Chondrocyte (in vitro differentiated cells): ENCODE data around the gene ATXN7L1. TPM values are rescaled to one million over a fixed set of nuclear protein-coding genes. Genes with fewer than 3 reads are reported as not detected.

Experiments
- DNase-seq: peaks from one replicate; pipeline ENCODE4 v3.0.0; 2021; ENCODE audit warnings: mixed read lengths, low spot score
- H3K27ac Mint-ChIP-seq: one replicate; pipeline ENCODE4 v1.8.0; 2021; ENCODE audit warnings: mild to moderate bottlenecking, moderate library complexity, mixed read lengths; ENCODE audit not compliant: unreplicated experiment
- H3K27me3 Mint-ChIP-seq: 2 replicates; pipeline ENCODE4 v1.8.0; 2021; ENCODE audit warnings: low read depth, mixed read lengths
- H3K36me3 Mint-ChIP-seq: 2 replicates; pipeline ENCODE4 v1.8.0; 2021; ENCODE audit warnings: low read depth, mixed read lengths
- H3K4me1 Mint-ChIP-seq: 2 replicates; pipeline ENCODE4 v1.8.0; 2021; ENCODE audit warnings: low read depth, mild to moderate bottlenecking, mixed read lengths
- H3K4me3 Mint-ChIP-seq: one replicate; pipeline ENCODE4 v1.8.0; 2021; ENCODE audit warnings: mild to moderate bottlenecking, moderate library complexity, mixed read lengths; ENCODE audit not compliant: unreplicated experiment
- H3K9me3 Mint-ChIP-seq: 2 replicates; pipeline ENCODE4 v1.8.0; 2021; ENCODE audit warnings: low read depth, mixed read lengths
- CTCF ChIP-seq: fragments of 200-600 bp; sonication (generic); IDR thresholded peaks from 2 replicates; pipeline ENCODE4 v1.5.0; 2021; ENCODE audit warnings: antibody characterized with exemption, mild to moderate bottlenecking, moderate library complexity
- total RNA-seq: library from RNA; stranded (reverse); gene quantifications from 3 replicates; pipeline ENCODE4 v1.2.1, GENCODE V29; 2021

The ATXN7L1 gene
- total RNA-seq, 1 donor from 2014 or later = 6.4 TPM

DNA sequence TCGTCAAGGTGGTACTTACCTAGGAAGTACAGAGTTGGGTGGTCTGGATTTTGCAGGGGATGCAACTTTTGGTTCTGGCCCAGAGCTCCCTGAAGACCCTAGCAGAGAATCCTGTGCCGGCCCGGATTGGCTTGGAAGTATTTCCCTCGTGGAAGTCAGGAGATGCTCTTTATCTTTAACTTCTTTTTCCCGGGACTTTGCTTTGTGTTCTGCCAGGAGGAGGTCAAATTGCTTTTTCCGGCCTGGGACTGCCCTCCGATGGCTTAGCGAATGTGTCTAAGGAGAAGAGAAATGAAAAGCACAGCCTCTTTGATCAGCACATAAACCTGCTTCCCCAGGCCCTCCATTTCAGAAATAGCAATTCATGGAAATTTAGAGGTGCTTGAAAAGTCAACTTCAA, 238.1 kb downstream of the ATXN7L1 start:
- Mint-ChIP-seq H3K4me1 (peaks cover 7% of the 10 kb centered on the region), H3K27me3 (no peaks in the 10 kb centered on the region), H3K36me3 (peaks cover 22% of the 10 kb centered on the region), H3K4me3 (no peak overlapping the region), H3K9me3 (no peaks in the 10 kb centered on the region), H3K27ac (no peak overlapping the region)
- DNase-seq = no peak
- TF ChIP-seq CTCF = no peak

DNA sequence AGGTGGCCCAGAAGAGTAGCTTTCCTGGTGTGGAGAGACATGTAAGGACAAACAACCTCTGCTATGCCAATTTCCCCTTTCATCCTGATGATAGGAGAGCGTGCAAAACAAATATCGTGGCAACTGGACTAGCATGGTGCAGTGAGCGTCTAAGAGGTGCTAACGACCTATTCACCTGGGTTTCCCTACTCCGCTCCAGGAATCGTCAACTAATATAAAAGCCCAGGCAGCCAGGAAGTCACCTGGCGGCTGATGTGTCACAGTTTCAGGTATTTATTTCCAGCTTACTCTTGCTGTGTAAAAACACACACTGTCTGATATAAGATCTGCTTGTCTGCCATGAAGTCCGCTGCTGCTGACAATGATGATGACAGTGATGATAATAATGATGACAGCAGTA, 238.6 kb downstream of the ATXN7L1 start:
- Mint-ChIP-seq H3K4me3 (no peak overlapping the region), H3K27ac (no peak overlapping the region), H3K4me1 (peaks cover 7% of the 10 kb centered on the region), H3K9me3 (no peaks in the 10 kb centered on the region), H3K27me3 (no peaks in the 10 kb centered on the region), H3K36me3 (peaks cover 17% of the 10 kb centered on the region)
- DNase-seq = no peak
- TF ChIP-seq CTCF = no peak

- DNase-seq = no peak
- H3K9me3 Mint-ChIP-seq = no peaks in the 10 kb centered on the region
- H3K36me3 Mint-ChIP-seq = peaks cover 17% of the 10 kb centered on the region
- no peak overlapping the region for H3K27ac Mint-ChIP-seq
- peaks cover 7% of the 10 kb centered on the region for H3K4me1 Mint-ChIP-seq
- H3K27me3 Mint-ChIP-seq = no peaks in the 10 kb centered on the region
- no peak overlapping the region for H3K4me3 Mint-ChIP-seq
- TF ChIP-seq CTCF = no peak
These were observed 239.4 kb downstream of the ATXN7L1 start for GRCh38 chr7:105636982-105637381.

DNA sequence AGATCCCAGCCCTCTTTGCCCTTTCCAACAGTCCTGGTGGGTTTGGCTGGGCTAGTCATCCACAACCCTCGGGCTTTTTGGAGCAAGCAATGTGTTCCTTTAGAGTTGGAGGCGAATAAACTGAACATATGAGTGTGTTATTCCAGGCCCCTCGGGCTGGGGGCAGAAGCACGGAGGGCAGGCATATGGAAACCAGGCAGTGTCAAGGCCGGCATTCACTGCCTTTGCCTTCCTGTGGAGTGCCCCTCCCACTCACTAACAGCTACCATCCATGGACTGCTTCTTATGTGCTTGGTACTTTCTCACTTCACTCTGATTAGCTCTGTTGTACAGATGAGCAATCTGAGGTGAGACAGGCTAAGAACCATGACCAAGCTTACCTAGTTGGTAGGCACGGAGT, 241.2 kb downstream of the ATXN7L1 start:
- DNase-seq = peak; percentile 25
- no peak for TF ChIP-seq CTCF
- H3K9me3 Mint-ChIP-seq = no peaks in the 10 kb centered on the region
- H3K27ac Mint-ChIP-seq = no peak overlapping the region
- peaks cover 19% of the 10 kb centered on the region for H3K36me3 Mint-ChIP-seq
- peaks cover 7% of the 10 kb centered on the region for H3K4me1 Mint-ChIP-seq
- no peak overlapping the region for H3K4me3 Mint-ChIP-seq
- no peaks in the 10 kb centered on the region for H3K27me3 Mint-ChIP-seq

- H3K4me1 Mint-ChIP-seq = peaks cover 8% of the 10 kb centered on the region
- peaks cover 4% of the 10 kb centered on the region for H3K9me3 Mint-ChIP-seq
- no peak for TF ChIP-seq CTCF
- no peak overlapping the region for H3K27ac Mint-ChIP-seq
- no peaks in the 10 kb centered on the region for H3K27me3 Mint-ChIP-seq
- H3K36me3 Mint-ChIP-seq = peaks cover 21% of the 10 kb centered on the region
- no peak for DNase-seq
- H3K4me3 Mint-ChIP-seq = no peak overlapping the region
These were observed 250.4 kb downstream of the ATXN7L1 start for GRCh38 chr7:105625986-105626385.
